Umbilical cord (tissue), 2 donors: Measurements from ENCODE around the gene TASP1. TPM values are rescaled to one million over a fixed set of nuclear protein-coding genes. Genes with fewer than 3 reads are reported as not detected.
"Not testable (repeated sequence)": the region's sequence is repeated elsewhere in the genome, so short reads cannot be mapped to it uniquely, and the experiment has no call there.

Experiments used
- DNase-seq: peaks from one replicate; pipeline ENCODE4 v3.0.0-alpha.2; 2015; ENCODE audit warnings: low spot score
- total RNA-seq: library from RNA; depleted of rRNA; stranded (reverse); fragments of >200 nt; gene quantifications from one replicate; pipeline ENCODE4 v1.2.3, GENCODE V29; 2014; ENCODE audit warnings: low replicate concordance; ENCODE audit not compliant: insufficient read depth

The TASP1 gene
- total RNA-seq, result 54.2 TPM

GRCh38 chr20:13638496-13639149 is at the start of gene TASP1:
TSS of gene TASP1 (minus strand) at chr20:13638932. CDS start at chr20:13630078, 8,854 bp downstream.
- peak; percentile 98 for DNase-seq

- peak; percentile 60 for DNase-seq
Observed at GRCh38 chr20:13687815-13688214, 49.1 kb upstream of the TASP1 start.

- DNase-seq, result no peak
Observed at GRCh38 chr20:13685623-13686022, 46.9 kb upstream of the TASP1 start.

GRCh38 chr20:13684566-13685222 is 46.0 kb upstream of the TASP1 start:
- no peak for DNase-seq

- DNase-seq, result no peak
Observed at GRCh38 chr20:13683833-13684232, 45.1 kb upstream of the TASP1 start.

GRCh38 chr20:13681248-13682125 is 42.8 kb upstream of the TASP1 start:
- no peak for DNase-seq

GRCh38 chr20:13678944-13679343 is 40.2 kb upstream of the TASP1 start:
- no peak for DNase-seq

GRCh38 chr20:13677241-13677640 is 38.5 kb upstream of the TASP1 start:
- DNase-seq, result peak; percentile 23

- no peak for DNase-seq
Observed at GRCh38 chr20:13676682-13677081, 38.0 kb upstream of the TASP1 start.

GRCh38 chr20:13672690-13673089 is 34.0 kb upstream of the TASP1 start:
- no peak for DNase-seq

- DNase-seq, result peak; percentile 76
Observed at GRCh38 chr20:13671916-13672378, 33.2 kb upstream of the TASP1 start.

- no peak for DNase-seq
Observed at GRCh38 chr20:13671512-13671911, 32.8 kb upstream of the TASP1 start.

GRCh38 chr20:13670160-13670559 is 31.4 kb upstream of the TASP1 start:
- DNase-seq, result no peak

- no peak for DNase-seq
Observed at GRCh38 chr20:13665709-13666395, 27.1 kb upstream of the TASP1 start.

- no peak for DNase-seq
Observed at GRCh38 chr20:13661070-13661685, 22.4 kb upstream of the TASP1 start.

- no peak for DNase-seq
Observed at GRCh38 chr20:13659288-13659687, 20.6 kb upstream of the TASP1 start.

GRCh38 chr20:13658060-13658459 is 19.3 kb upstream of the TASP1 start:
- DNase-seq, result not testable (repeated sequence)

GRCh38 chr20:13656721-13657368 is 18.1 kb upstream of the TASP1 start:
- no peak for DNase-seq

- DNase-seq, result no peak
Observed at GRCh38 chr20:13654463-13655023, 15.8 kb upstream of the TASP1 start.

- DNase-seq, result no peak
Observed at GRCh38 chr20:13650474-13650873, 11.7 kb upstream of the TASP1 start.
